Erythroblast (primary cell): ENCODE results near the gene ARHGAP24.
"Not testable (repeated sequence)": the region's sequence is repeated elsewhere in the genome, so short reads cannot be mapped to it uniquely, and the experiment has no call there.

Experiments
- DNase-seq, 2 experiments: peaks; one replicate each; lab custom pipeline; 2025; lab: John Stamatoyannopoulos, UW
- GATA1 ChIP-seq: IDR thresholded peaks from 2 replicates; pipeline ENCODE4 v1.6.1; 2011; ENCODE audit warnings: low read depth, mild to moderate bottlenecking, control low read depth, low read length, moderate library complexity
- POLR2A ChIP-seq: IDR thresholded peaks from 2 replicates; pipeline ENCODE4 v1.6.1; 2011; ENCODE audit warnings: mild to moderate bottlenecking, low read length

Gene ARHGAP24

DNA sequence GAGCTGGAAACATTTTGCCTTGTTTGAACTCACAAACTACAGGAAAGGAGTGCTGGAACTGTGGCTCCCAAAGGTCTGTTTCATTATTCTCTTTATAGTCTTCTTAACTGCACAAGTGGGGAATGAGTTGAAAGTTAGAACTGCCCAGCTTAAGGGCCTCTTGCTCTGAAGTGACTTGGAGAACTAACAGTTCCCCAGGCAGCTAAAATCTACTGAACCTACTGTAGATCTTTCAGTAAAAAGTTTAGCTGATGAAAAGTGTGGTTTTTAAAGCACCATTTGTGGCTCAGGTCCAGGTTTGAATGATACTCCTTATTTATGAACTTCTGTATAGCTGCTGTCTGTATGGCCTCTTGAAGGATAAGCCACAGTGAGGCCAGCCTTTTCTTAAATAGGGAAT lies 531.1 kb downstream of the ARHGAP24 start:
- DNase-seq, result no peak
- TF ChIP-seq POLR2A (no peak), GATA1 (no peak)

DNA sequence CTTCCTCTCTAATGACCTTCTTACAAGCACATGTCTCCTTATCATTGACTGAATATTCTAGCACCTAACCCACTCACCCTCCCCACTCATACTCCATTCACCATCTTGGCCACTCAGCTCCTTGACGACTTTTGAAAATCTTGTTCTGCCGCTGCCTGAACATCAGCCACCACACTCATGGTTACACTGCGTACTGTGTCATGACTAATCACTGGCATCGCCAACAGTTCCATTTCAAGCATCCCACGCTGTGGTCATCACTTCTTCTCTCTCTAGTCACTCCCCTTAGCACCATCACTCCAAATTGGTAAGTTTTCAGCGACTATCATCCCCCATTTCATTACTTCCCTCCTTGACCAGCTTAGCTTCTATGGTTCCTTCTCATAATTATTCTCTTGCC lies 532.1 kb downstream of the ARHGAP24 start:
- no peak for DNase-seq
- TF ChIP-seq POLR2A (no peak), GATA1 (no peak)

DNA sequence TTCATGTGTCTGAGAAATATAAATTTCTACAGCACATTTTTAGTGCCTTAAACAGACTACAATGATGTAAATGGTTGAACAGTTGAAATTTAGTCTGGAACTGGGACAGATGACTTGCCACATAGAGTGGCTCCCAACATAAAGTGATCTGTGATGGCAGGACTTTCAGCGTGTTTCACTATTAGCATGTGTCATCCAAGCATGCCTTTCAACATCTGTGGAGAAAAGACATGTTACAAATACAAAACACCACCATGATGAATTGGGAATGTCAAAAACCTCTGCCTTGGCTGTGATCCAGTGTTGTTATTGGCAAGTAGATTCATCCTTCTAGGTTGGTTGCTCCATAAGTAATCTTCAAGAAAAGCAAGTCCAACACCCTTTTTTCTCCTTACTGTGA lies 536.2 kb downstream of the ARHGAP24 start:
- TF ChIP-seq GATA1 (no peak), POLR2A (no peak)
- DNase-seq, result no peak

DNA sequence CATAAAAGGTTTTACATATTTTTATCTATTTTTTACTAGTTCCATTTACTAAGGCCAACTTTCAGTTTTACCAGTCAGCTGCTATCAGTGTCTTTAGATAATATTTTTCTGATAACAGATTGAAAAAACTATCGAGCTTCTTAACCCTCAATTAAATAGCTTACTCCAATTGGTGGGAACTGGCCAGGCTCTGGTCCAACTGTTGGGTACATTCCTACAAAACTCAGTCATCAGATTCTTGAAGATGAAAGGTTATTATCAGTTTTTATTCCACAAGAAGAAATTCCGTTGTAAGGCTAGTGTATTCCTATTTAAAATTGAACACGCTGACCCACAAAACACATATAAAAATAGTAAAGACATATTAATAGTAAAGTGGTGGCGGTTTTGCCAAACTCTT lies 538.7 kb downstream of the ARHGAP24 start:
- DNase-seq, result no peak
- TF ChIP-seq GATA1 (no peak), POLR2A (no peak)

DNA sequence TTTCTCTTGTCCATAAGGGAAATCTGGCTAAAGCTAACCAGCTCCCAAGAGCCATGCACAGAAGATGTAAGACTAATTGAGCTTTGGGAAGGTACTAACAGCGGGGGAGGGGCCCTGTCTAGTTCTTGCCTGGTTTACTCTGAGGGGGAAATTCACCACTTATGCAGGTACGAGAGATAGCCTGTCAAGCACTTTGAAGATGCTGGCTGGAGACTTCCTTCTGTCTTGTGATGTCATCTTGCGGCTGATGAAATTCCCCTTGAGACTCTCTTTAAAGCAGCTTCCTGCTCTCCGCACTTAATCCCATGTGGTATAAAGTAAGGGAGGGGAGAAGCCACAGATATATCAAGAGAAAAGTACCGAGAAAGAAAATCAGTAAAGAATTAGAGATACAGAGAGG lies 539.6 kb downstream of the ARHGAP24 start:
- DNase-seq, result no peak
- TF ChIP-seq GATA1 (no peak), POLR2A (no peak)

DNA sequence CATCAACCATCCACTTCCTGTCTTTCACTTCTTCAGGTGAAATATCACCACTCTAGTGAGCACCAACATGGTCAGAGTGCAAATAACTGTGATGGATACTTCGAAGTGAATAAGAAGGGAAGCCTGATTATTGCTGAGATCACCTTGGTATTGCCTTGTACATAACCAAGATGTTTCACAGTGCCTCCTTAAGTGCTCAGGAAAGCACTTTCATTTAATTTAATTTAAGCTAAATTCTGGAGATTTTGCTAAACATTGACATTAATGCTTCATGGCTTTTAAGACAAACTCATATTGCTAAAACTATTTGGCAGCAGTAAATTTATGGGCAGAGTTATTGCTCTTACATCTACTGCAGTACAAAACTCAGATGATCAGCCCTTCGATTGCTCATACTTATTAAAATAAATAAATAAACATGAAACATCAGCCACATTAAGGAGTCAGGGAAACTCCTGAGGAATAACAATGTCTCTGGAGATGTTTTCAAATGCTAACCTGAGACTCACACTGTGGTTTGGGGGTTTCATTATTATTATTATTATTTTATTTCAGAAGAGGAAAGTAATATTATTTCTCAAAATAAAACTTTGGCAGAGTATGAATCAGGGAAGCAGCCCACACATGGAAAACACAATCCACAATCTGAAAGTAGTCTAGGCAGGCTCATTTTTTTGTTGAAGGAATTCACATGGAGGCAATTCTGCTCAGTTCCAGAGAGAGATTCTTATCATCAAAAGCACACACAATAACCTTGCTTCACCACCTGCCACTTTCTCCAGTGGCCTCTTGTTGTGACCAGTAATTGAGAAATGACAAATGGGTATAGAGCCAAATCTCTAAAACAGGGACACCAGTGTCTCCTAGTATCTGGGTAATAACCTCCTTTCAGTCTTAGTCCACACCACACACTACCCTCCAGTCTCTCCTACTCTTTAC lies 540.7 kb downstream of the ARHGAP24 start:
- TF ChIP-seq POLR2A, result no peak
- TF ChIP-seq GATA1, result no peak
- DNase-seq, result no peak

DNA sequence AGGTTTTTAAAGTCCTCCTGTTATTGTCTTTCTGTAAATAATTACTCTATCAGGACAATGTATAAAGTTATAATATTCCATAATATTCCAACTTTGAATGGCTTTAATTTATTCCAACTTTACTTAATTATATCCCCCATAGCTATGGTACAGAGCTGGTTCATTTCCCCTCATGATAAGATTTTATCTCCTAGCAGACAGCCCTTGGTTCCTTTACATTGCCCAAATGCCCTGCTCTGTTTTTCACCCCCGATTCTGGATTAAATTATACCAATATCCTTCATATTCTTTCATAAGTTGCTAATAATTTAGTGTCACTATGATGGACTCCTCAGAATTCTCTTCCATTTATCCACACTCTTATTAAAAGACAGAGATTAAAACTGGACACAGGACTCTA lies 544.4 kb downstream of the ARHGAP24 start:
- TF ChIP-seq GATA1 (no peak), POLR2A (no peak)
- no peak for DNase-seq

DNA sequence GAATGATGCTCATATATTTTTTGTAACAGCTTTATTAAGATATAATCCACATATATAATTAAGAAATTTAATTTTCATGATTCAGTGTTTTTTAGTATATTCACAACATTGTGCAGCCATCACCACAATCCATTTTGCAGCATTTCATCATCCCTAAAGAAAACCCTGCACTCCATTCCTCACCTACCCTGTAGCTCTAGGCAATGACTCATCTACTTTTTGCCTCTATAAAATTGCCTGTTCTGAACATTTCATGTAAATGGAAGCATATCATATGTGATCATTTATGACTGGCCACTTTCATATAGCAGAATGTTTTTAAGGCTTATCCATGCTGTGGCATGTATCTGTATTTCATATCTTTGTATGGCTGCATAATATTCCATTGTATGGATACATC lies 545.0 kb downstream of the ARHGAP24 start:
- no peak for TF ChIP-seq GATA1
- TF ChIP-seq POLR2A, result no peak
- no peak for DNase-seq

DNA sequence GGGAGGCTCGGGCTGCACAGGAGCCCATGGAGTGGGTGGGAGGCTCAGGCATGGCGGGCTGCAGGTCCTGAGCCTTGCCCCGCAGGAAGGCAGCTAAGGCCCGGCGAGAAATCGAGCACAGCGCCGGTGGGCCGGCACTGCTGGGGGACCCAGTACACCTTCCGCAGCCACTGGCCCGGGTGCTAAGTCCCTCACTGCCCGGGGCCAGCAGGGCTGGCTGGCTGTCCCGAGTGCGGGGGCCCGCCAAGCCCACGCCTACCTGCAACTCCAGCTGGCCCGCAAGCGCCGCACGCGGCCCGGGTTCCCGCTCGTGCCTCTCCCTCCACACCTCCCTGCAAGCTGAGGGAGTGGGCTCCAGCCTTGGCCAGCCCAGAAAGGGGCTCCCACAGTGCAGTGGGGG lies 546.7 kb downstream of the ARHGAP24 start:
- not testable (repeated sequence) for DNase-seq

DNA sequence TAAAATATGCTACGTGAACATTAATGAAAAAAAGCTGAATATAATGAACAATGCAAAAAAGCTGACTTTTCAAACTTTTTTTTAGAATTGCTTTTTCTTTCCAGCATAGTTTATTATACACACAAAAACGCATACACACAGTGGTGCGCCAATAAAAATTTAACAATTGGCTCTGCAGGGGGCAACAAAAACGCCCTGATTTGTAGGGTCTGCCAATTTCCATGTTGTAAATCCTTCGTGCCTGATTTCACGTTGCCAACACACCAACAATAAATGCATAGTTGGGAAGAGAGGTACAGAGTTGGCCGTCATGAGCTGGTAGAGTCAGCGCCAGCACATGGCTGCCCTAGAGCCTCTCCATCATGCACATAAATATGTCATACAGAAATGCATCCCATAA lies 551.8 kb downstream of the ARHGAP24 start:
- no peak for DNase-seq
- TF ChIP-seq POLR2A (no peak), GATA1 (no peak)

DNA sequence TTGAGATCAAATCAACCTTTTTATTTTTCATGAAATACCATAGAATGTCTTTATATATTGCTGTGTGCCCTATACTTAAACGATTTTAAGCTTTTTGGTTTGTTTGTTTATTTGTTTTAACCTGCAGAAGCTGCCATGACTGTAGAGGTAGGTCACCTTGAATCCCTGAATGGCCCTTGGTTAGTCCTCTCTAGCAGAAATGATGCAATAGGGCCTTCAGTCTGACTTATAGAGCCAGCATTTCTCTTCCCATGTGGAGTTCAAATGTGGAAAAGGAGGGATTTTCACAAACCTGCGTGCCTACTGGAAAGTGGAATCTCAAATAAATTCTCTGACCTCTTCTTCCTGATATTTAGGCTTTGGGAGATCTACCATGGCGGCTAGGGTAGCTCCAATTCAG lies 557.0 kb downstream of the ARHGAP24 start:
- no peak for TF ChIP-seq GATA1
- TF ChIP-seq POLR2A, result no peak
- DNase-seq, result no peak

DNA sequence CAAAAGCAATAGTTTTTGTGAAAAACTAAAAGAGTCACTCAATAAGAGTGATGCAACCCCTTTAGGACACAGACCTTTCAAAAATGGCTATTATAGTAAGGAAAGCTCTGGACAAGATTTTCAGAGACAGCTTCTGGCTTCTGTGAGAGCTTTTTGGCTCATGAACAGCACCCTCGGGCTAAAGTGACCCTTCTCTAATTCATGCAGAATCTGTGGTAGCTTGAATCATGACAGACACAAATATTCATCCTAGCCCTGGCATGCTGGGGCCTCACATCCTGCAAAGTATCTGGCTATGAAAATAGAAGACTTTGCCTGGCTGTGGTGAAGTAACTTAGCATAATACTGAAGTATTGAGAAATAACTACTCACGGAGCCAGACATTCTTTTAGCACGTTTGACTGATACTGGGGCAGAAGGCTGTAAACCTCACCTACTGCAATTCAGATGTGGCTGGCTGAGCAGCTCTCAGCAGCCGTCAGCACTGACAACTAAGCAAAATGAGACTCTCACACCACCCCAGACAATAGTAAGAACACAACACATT lies 557.6 kb downstream of the ARHGAP24 start:
- DNase-seq, result no peak
- no peak for TF ChIP-seq GATA1
- no peak for TF ChIP-seq POLR2A

DNA sequence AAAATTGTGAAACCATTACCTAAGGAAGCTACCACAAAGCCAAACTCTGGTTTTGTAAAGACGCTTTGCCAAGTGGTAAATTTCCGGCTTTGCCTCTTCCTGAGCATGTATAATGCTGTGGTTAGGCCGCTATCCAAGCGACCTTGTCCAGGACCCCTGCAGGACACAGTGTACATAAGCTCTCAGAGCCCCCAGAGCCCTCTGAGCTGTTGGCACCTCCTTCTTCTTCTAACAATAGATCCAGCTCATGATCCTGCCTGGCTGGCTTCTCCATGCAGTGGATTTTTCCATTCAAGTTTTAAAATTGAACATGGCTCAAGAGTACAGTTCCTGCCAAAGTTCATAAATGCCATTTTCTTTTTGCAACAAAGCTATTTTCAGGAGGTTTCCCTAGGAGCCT lies 558.2 kb downstream of the ARHGAP24 start:
- no peak for TF ChIP-seq POLR2A
- no peak for TF ChIP-seq GATA1
- no peak for DNase-seq

DNA sequence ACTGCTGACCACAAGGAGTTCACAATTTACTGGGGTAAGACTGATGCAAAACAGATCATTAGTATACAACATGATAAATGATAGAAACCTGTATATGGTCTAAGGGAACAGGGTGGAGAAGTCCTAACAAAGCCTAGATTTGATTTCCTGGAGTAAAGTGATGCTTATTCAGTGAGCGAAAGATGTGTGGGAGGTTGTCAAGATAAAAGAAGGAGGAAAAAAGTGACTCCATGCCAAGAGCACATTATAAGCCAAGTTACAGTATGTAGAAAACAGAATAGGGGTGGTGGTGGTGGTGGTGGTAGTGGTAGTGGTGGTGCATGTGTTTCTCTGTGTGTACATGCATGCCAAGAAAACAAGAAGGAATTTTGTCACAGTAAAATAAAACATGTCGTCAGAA lies 559.7 kb downstream of the ARHGAP24 start:
- no peak for DNase-seq
- no peak for TF ChIP-seq GATA1
- TF ChIP-seq POLR2A, result no peak

DNA sequence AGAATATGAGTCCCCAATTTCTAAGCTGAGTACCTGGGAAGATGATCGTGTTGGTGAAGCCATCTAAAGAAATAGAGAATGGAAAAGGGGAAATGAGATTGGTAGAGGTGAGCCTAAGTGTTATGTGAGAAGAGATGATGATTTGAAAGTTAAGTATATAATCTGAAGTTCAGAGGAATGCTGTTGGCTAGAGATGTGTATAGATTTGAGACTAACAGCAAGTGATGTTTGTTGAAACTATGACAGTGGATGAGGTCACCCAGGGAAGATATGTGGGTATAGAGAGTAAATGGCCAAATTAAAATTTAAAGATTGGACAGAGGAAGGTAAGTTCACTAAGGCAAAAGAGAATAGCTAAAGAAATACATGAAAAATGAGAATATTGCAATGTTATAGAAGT lies 560.7 kb downstream of the ARHGAP24 start:
- no peak for DNase-seq
- TF ChIP-seq GATA1 (no peak), POLR2A (no peak)
